Stimulated activated CD4-positive, alpha-beta T cell treated with anti-CD3 and anti-CD28 coated beads, TNF-alpha, amount 100 ng/mL, for 4 hours (primary cell): ENCODE measurements around the gene FASLG.
"Not testable (repeated sequence)": the region's sequence is repeated elsewhere in the genome, so short reads cannot be mapped to it uniquely, and the experiment has no call there.

Experiments
- DNase-seq, 3 experiments: peaks; one replicate each; pipeline ENCODE4 v3.0.0-alpha.2; 2020; ENCODE audit warnings: low read depth in 3 of 3

The FASLG gene

GRCh38 chr1:172658871-172659453, at the start of gene FASLG:
FASLG (plus strand) TSS chr1:172659103; CDS start chr1:172659202, 99 bp downstream.
- peak; percentile 44 to 52 (median 52) for DNase-seq

GRCh38 chr1:172609528-172609927, 49.4 kb upstream of the FASLG start:
- DNase-seq, result no peak

DNA sequence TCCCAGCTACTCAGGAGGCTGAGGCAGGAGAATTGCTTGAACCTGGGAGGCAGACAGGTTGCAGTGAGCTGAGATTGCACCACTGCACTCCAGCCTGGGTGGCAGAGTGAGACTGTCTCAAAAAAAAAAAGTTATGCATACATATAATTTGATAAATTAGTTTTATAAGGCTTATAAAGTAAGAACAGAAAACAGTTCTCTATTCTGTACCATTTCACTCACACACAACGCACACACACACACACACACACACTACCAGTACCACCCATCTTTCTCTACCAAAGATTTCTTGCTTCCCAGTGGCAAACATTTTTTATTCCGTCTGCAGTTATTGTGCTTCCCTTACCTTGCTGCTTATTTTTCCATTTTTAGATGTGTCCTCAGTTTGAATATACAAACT, 46.4 kb upstream of the FASLG start:
- DNase-seq, result no peak

- no peak for DNase-seq
Observed at GRCh38 chr1:172613294-172613693, 45.6 kb upstream of the FASLG start.

- no peak for DNase-seq
Observed at GRCh38 chr1:172616195-172616594, 42.7 kb upstream of the FASLG start.

DNA sequence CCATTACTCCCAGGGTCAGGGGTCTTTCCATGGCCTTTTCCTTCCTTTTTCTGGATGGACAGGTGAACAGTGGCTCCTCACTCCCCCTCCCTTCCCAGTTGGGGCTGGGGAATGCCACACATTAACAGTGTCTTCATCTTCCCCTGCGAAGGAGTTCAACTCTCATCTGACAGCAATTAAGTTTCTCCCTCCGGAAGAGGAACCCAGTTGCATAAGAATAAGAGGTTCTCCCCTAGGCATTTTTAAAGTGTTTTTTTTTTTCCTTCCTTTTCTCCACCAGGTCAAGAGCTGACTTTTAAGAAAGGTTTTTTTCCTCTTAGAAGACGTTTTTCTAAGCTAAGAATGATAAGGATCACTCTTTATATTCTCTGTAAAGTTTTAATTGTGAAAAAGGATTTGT, 42.3 kb upstream of the FASLG start:
- DNase-seq, result no peak

GRCh38 chr1:172620603-172621002, 38.3 kb upstream of the FASLG start:
- not testable (repeated sequence) for DNase-seq

- DNase-seq, result no peak
Observed at GRCh38 chr1:172622541-172622940, 36.4 kb upstream of the FASLG start.

DNA sequence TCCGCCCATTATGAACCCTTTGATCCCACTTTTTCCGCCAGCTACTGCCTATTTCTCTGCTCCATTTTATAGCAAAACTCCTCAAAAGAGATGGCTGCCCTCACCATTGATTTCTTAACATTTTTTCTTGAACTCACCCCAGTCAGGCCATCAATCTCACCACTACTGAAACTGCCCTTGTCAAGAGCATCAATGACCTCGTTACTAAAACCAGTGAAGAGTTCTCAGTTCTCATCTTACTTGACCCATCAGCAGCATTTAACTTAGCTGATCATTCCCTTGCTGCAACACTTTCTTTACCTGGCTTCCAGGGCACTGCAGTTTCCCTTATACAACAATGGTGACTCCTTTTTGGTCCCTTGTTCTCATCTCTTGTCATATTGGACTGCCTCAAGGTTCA, 35.2 kb upstream of the FASLG start:
- no peak for DNase-seq

DNA sequence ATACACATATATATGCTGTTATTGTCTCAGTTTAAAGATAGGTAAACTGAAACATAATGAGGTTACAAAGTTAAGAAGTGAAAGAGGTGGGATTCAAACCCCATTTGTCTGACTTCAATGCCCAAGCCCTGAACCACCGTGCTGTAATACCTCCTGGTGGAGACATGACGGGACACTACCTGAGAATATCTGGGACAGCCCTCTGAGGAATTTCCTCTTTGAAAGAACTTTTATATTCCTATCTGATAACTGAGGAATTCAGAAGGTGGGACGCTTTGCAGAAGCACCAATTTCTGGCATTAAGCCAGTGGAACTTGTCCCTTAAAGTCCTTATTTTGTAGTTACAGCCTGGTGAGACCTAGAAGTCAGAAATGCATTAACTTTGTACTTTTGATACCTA, 32.1 kb upstream of the FASLG start:
- DNase-seq, result no peak

DNA sequence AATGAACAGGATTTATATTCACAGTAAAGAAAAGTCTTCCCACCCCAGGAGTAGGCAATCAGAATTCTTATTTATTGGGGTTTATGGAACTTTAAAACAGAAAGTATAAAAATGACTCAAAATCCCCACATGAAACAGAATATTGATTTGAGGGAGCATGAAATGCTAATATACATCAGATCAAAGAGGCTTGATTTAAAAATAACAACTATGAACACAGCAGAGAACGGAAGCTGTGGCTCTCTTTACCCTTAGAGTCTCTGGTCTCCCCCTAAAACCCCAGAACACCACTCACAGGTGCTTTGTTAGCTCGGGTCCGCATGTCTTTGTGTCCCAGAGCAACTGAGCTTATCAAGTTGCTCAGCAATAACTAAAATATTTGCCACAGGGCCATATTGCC, 31.2 kb upstream of the FASLG start:
- no peak for DNase-seq

DNA sequence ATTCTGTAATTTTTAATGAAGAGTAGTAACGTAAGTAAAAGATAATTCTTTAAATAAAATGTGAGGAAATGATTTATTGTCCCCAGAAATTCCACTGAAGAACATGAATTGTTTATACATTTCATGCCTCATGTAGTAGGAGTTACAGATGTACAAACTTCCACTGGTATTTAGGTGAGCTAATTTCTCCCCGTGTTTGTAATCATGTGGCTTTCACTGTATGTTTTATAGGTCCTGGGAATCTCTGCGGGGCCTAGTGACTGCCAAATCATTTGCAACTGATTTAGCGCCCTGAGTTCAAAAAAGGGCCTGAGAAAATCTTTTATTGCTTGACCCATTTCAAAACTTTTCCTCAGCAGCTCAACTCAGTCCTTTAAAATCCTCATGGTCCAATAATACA, 30.5 kb upstream of the FASLG start:
- no peak for DNase-seq

DNA sequence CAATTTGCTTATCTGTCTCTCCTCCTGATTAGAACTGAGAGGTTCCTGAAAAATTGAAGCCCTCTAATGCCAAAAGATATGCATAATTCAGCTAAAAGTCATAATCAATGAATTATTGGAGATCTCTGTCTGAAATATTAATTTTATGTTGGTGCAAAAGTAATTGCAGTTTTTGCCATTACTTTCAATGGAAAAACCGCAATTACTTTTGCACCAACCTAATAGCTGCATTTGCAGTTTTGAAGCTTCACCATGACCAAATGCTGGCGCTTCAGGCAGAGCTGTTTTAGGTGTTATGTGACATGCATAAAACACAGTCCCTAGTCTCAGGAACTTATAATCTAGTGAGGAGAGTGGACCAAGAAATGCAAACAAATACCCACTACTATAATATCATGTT, 29.7 kb upstream of the FASLG start:
- no peak for DNase-seq

GRCh38 chr1:172629638-172630037, 29.3 kb upstream of the FASLG start:
- no peak for DNase-seq

DNA sequence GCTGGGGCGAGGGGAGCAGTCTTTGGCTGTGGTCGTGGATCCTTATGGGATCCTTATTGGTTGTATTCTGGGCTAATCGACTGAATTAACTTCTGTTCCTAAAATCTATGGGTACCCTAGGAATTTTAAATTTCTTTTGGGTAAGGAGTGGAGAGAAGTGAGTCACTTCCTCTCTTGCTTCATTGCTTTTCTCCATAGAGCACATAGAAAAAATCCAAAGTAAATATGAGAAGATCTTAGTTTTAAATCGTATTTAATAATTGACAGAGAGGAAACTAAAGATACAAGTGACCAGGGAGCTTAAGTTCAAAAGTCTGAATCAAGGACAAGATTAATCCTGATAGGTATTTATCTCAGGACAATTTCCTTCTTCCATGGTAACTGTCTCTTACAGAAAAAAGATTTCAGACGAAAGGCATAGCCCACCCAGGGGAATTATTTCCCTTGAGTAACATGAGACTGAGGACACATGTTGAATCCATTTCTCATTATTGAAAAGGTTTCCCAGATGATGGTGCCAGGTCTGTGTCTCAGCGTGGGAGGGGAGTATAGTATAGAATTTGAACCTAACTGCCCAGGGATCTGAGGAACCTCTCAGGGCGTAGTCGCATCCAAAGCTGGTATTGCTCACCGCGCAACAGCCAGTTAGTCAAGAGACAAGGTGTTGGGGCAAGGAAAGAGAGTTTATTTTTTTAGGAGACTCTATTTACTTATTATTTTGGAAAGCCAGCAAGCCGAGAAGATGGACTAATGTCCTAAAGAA, 28.7 kb upstream of the FASLG start:
- DNase-seq, result no peak

- no peak for DNase-seq
Observed at GRCh38 chr1:172630868-172631267, 28.0 kb upstream of the FASLG start.

GRCh38 chr1:172637522-172637921, 21.4 kb upstream of the FASLG start:
- DNase-seq, result peak in 1 of 3 experiments; percentile 28

- no peak for DNase-seq
Observed at GRCh38 chr1:172638249-172638648, 20.7 kb upstream of the FASLG start.

- peak; percentile 38 to 68 (median 58) for DNase-seq
Observed at GRCh38 chr1:172638885-172639831, 19.7 kb upstream of the FASLG start.

- DNase-seq, result no peak
Observed at GRCh38 chr1:172640111-172640510, 18.8 kb upstream of the FASLG start.

- no peak for DNase-seq
Observed at GRCh38 chr1:172641492-172641891, 17.4 kb upstream of the FASLG start.

GRCh38 chr1:172642970-172643369, 15.9 kb upstream of the FASLG start:
- DNase-seq, result no peak
